ENCODE results near the gene TMEM263.

GRCh38 chr12:107007411-107007810, 51.7 kb downstream of the TMEM263 start:
- TF ChIP-seq POLR2A (IDR thresholded peaks at IDR 0.05; ENCODE audit: low read length) = no peak
- TF ChIP-seq GATA1 (IDR thresholded peaks at IDR 0.05; ENCODE audit: low read depth, low read length) = no peak

Measured in erythroblast (primary cell).